Liver (tissue), 3 donors: ENCODE results near the gene APPL2.

ENCODE experiments used
- ATF3 ChIP-seq: IDR thresholded peaks from 2 replicates; pipeline ENCODE4 v1.6.1; 2016; ENCODE audit warnings: antibody characterized with exemption
- CTCF ChIP-seq: fragments of 150-350 bp; IDR thresholded peaks from 2 replicates; pipeline ENCODE4 v1.5.1; 2017; ENCODE audit warnings: improper control_type of control experiment, low read depth, low read length; ENCODE audit not compliant: missing input control
- EGR1 ChIP-seq, 2 donors: IDR thresholded peaks; 2 replicates each; pipeline ENCODE4 v1.6.1; 2016 to 2018; ENCODE audit warnings: antibody characterized with exemption in 2 of 2, low read depth in 2 of 2
- RAD21 ChIP-seq, 2 donors: IDR thresholded peaks; 2 replicates each; pipeline ENCODE4 v1.6.1; 2016; ENCODE audit warnings: antibody characterized with exemption in 2 of 2, mild to moderate bottlenecking in 2 of 2
- REST ChIP-seq: IDR thresholded peaks from 2 replicates; pipeline ENCODE4 v1.6.1; 2016; ENCODE audit warnings: antibody characterized with exemption, mild to moderate bottlenecking
- TAF1 ChIP-seq: conservative IDR thresholded peaks from 2 replicates; pipeline ENCODE4 v1.6.1; 2016; ENCODE audit warnings: antibody characterized with exemption, mild to moderate bottlenecking
- YY1 ChIP-seq: IDR thresholded peaks from 2 replicates; pipeline ENCODE4 v1.6.1; 2016; ENCODE audit warnings: antibody characterized with exemption, mild to moderate bottlenecking
- donor health status: healthy.
- donor health status: healthy.

DNA sequence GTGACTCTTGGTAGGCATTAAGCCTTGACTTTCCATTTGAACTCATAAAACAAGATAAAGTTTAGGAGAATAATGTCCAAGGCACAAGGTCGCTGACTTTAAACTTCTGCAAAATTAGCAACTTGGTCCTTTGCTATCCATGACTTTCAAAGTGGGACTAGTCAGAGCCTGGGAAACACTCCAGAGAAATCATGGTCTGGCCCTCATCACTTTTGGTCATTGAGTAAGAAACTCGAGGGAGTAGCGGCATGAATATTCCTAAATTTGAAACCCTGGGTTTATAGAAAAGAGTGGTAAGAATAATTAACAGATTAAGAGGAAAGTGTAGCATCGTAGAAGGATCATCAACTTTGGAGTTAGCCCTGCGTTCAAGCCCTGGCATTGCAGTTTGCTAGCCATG lies 16.9 kb upstream of the APPL2 start:
- TF ChIP-seq REST (no peak), CTCF (no peak), RAD21 (IDR thresholded peaks at IDR 0.05) (no peak), TAF1 (no peak), ATF3 (no peak), EGR1 (IDR thresholded peaks at IDR 0.05; ENCODE audit: low read depth in 2 of 2) (no peak), YY1 (no peak)
